Activated B cell treated with CpG ODN at 0.5 μM for 24 hours (primary cell): ENCODE data around the gene TARDBP. TPM values are rescaled to one million over a fixed set of nuclear protein-coding genes. Genes with fewer than 3 reads are reported as not detected.

Source experiments
- ATAC-seq: fragments of 200-7000 bp; cut with Tn5 transposase; one replicate; pipeline ENCODE4 v1.10.0; 2021; ENCODE audit warnings: low read depth, mild to moderate bottlenecking, moderate library complexity
- CTCF ChIA-PET: fragments of 350-600 bp; sonication (Branson Sonifier 250); formaldehyde crosslinking; loops from one replicate; lab custom pipeline; 2021; ENCODE audit warnings: antibody characterized with exemption; lab: Charles Lee
- POLR2A ChIA-PET: fragments of 350-600 bp; sonication (Branson Sonifier 250); formaldehyde crosslinking; loops from one replicate; lab custom pipeline; 2021; ENCODE audit warnings: antibody characterized with exemption; lab: Charles Lee
- DNase-seq: peaks from one replicate; pipeline ENCODE4 v3.0.0; 2022
- H3K27ac Mint-ChIP-seq: one replicate; pipeline ENCODE4 v1.8.0; 2020; ENCODE audit warnings: mixed read lengths
- H3K27me3 Mint-ChIP-seq: one replicate; pipeline ENCODE4 v1.8.0; 2021; ENCODE audit warnings: mixed read lengths
- H3K36me3 Mint-ChIP-seq: one replicate; pipeline ENCODE4 v1.8.0; 2021; ENCODE audit warnings: low read depth, mixed read lengths
- H3K4me1 Mint-ChIP-seq: one replicate; pipeline ENCODE4 v1.8.0; 2021; ENCODE audit warnings: mixed read lengths
- H3K4me3 Mint-ChIP-seq: one replicate; pipeline ENCODE4 v1.8.0; 2020; ENCODE audit warnings: mild to moderate bottlenecking, mixed read lengths
- H3K9me3 Mint-ChIP-seq: one replicate; pipeline ENCODE4 v1.8.0; 2020; ENCODE audit warnings: mixed read lengths
- intact Hi-C: fragments of 100-400 bp; cut with micrococcal nuclease; formaldehyde crosslinking; loops from one replicate; pipeline ENCODE4 v1.15.1; 2024
- total RNA-seq: library from RNA; stranded (reverse); gene quantifications from 2 replicates; pipeline ENCODE4 v1.2.3, GENCODE V29; 2022
- TF ChIP-seq, protein P1 (sequence below): fragments of 200-600 bp; IDR thresholded peaks from one replicate; pipeline ENCODE4 v1.8.0; 2022; ENCODE audit warnings: antibody characterized with exemption, mild to moderate bottlenecking

TARDBP gene
- total RNA-seq, 1 donor from 2014 or later: 193 TPM

DNA sequence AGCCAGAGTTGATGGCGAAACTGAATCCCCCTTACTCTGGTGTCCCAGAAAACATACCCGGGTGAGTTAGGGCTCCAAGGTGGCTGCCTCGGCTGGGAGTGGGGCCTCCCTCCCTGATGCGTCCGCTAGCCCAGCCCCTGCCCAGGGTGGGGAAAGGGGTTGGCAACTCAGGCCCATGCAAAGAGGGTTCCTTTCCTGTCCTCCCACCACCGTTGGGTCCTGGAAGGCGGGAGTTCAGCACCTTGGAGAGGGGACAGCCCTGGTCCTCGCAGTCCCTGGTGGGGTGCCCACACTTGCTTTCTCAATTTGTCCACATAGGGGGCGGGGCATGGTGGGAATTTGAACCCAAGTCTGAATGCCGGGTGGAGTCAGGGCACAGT is 41.3 kb downstream of the TARDBP start:
- ChIA-PET POLR2A (no interaction called here), CTCF (no interaction called here)
- Mint-ChIP-seq H3K27ac (no peak overlapping the region), H3K4me3 (no peak overlapping the region), H3K9me3 (no peaks in the 10 kb centered on the region), H3K4me1 (peaks cover 16% of the 10 kb centered on the region), H3K36me3 (peaks cover 24% of the 10 kb centered on the region), H3K27me3 (no peaks in the 10 kb centered on the region)
- TF ChIP-seq, protein P1, sequence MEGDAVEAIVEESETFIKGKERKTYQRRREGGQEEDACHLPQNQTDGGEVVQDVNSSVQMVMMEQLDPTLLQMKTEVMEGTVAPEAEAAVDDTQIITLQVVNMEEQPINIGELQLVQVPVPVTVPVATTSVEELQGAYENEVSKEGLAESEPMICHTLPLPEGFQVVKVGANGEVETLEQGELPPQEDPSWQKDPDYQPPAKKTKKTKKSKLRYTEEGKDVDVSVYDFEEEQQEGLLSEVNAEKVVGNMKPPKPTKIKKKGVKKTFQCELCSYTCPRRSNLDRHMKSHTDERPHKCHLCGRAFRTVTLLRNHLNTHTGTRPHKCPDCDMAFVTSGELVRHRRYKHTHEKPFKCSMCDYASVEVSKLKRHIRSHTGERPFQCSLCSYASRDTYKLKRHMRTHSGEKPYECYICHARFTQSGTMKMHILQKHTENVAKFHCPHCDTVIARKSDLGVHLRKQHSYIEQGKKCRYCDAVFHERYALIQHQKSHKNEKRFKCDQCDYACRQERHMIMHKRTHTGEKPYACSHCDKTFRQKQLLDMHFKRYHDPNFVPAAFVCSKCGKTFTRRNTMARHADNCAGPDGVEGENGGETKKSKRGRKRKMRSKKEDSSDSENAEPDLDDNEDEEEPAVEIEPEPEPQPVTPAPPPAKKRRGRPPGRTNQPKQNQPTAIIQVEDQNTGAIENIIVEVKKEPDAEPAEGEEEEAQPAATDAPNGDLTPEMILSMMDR: no peak
- DNase-seq (no peak), ATAC-seq (peak; percentile 21)
- intact Hi-C loops: no loop called here

DNA sequence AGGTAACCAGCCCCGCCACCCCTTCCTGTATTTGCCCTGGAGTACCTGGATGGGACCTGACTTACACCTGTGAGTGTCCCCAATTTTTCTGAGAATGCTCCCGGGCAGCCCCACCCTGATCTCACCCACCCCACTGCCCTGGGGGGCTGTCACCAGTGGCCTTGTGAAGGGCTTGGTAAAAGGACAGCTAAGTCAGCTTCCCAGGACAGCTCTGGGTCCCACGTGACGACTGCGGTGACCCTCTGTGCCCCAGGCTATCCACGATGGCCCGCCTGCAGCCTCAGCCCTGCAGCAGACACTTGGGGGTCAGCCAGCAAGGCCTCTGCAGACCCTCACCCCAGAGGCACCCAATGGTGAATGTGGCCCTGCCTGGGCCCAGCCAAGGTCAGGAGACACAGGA is 41.7 kb downstream of the TARDBP start:
- Mint-ChIP-seq H3K27me3 (no peaks in the 10 kb centered on the region), H3K36me3 (peaks cover 24% of the 10 kb centered on the region), H3K4me1 (peaks cover 20% of the 10 kb centered on the region), H3K27ac (no peak overlapping the region), H3K4me3 (no peak overlapping the region), H3K9me3 (no peaks in the 10 kb centered on the region)
- POLR2A ChIA-PET: no interaction called here
- ATAC-seq: no peak
- no peak for DNase-seq
- intact Hi-C loops: no loop called here
- TF ChIP-seq, protein P1: no peak
- CTCF ChIA-PET: no interaction called here

DNA sequence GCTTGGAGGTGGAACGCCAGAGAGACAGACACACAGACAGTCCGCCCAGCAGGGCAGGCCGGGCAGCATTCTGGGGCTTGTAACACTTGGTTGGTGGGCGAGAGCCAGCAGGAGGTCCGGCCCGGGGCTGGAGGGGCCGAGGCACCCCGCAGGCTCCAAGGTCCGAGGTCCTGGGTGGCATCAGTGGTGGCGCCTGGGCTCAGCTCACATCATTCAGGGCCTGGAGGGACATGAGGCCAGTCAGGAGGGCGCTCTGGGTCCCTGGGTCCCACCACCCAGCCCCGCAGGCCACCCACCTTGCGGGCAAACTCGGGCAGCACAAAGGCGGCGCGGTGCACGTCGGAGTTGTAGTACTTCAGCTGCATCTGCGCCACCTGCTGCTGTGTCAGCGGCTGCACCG is 42.2 kb downstream of the TARDBP start:
- Mint-ChIP-seq H3K4me1 (peaks cover 21% of the 10 kb centered on the region), H3K4me3 (no peak overlapping the region), H3K9me3 (no peaks in the 10 kb centered on the region), H3K36me3 (peaks cover 24% of the 10 kb centered on the region), H3K27ac (no peak overlapping the region), H3K27me3 (no peaks in the 10 kb centered on the region)
- DNase-seq (no peak), ATAC-seq (no peak)
- TF ChIP-seq, protein P1: no peak
- intact Hi-C loops: loop anchor here (5.0 kb wide), 1 partner anchor 683 kb away; the partner anchor contains the start of gene AGTRAP
- CTCF ChIA-PET: no interaction called here
- POLR2A ChIA-PET: no interaction called here

DNA sequence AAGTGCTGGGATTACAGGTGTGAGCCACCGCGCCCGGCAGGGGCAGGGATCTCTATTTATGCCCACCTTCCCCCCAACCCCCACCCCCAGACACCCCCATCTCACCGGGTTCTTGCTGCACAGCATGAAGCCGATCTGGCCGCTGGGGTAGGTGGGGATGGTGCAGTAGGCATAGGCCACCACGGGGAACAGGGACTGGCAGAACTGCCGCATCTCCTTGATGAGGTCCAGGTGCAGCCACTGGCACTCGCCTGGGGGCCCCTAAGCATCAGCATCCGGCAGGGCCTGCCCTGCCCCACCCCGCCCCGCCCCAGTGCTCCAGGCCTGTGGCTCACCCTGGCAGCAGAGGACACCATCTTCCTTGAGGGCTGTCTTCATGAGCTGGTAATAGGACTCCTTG is 43.2 kb downstream of the TARDBP start:
- ATAC-seq (no peak), DNase-seq (no peak)
- H3K27me3 Mint-ChIP-seq: no peaks in the 10 kb centered on the region
- H3K36me3 Mint-ChIP-seq: peaks cover 27% of the 10 kb centered on the region
- no peaks in the 10 kb centered on the region for H3K9me3 Mint-ChIP-seq
- TF ChIP-seq, protein P1: no peak
- peaks cover 24% of the 10 kb centered on the region for H3K4me1 Mint-ChIP-seq
- no peak overlapping the region for H3K4me3 Mint-ChIP-seq
- ChIA-PET POLR2A (no interaction called here), CTCF (no interaction called here)
- intact Hi-C loops: loop anchor here (5.0 kb wide), 1 partner anchor 682 kb away; the partner anchor contains the start of gene AGTRAP
- H3K27ac Mint-ChIP-seq: no peak overlapping the region

DNA sequence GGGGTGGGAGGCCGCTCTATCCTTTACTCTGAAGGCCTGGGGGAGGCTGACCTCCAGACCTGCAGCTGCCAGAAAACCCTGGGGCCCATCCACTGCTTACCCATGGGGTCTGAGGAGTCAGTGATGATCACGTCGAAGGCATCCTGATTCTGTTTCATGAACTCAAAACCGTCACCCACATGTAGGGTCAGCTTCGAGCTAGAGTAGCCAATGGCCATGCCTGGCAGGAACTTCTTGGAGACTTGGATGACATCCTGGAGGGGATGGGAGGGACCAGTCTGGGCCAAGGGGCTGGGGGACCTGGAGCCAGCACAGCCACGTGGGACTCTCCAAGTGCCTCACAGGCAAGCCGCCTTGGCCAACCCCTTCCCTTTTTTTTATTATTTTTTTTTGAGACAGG is 44.0 kb downstream of the TARDBP start:
- Mint-ChIP-seq H3K4me1 (peaks cover 25% of the 10 kb centered on the region), H3K27ac (no peak overlapping the region), H3K27me3 (no peaks in the 10 kb centered on the region), H3K9me3 (no peaks in the 10 kb centered on the region), H3K4me3 (no peak overlapping the region), H3K36me3 (peaks cover 27% of the 10 kb centered on the region)
- TF ChIP-seq, protein P1: no peak
- ChIA-PET POLR2A (no interaction called here), CTCF (no interaction called here)
- intact Hi-C loops: loop anchor here (5.0 kb wide), 1 partner anchor 681 kb away; the partner anchor contains the start of gene AGTRAP
- DNase-seq: no peak
- no peak for ATAC-seq
